HG03558 (cell line): ENCODE measurements around the gene OSTC.
"Not testable (repeated sequence)": the region's sequence is repeated elsewhere in the genome, so short reads cannot be mapped to it uniquely, and the experiment has no call there.

Experiments
- ATAC-seq: cut with Tn5 transposase; IDR thresholded peaks from one replicate; pipeline ENCODE4 v1.9.1; 2021; ENCODE audit warnings: moderate number of reproducible peaks; ENCODE audit not compliant: unreplicated experiment; ENCODE audit errors: extremely low read depth

Gene OSTC

GRCh38 chr4:108709722-108710121 lies 59.3 kb downstream of the OSTC start:
- ATAC-seq: no peak

DNA sequence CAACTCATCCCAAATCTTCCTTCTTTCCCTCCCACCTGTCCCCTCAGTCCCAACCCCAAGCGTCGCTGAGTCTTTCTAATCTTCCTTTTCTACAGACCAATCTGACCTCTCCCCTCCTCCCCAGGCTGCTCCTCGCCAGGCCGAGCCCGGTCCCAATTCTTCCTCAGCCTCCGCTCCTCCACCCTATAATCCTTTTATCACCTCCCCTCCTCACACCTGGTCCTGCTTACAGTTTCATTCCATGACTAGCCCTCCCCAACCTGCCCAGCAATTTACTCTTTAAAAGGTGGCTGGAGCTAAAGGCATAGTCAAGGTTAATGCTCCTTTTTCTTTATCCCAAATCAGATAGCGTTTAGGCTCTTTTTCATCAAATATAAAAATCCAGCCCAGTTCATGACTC lies 60.2 kb downstream of the OSTC start:
- ATAC-seq: not testable (repeated sequence)

GRCh38 chr4:108714880-108715279 lies 64.5 kb downstream of the OSTC start:
- ATAC-seq: no peak

DNA sequence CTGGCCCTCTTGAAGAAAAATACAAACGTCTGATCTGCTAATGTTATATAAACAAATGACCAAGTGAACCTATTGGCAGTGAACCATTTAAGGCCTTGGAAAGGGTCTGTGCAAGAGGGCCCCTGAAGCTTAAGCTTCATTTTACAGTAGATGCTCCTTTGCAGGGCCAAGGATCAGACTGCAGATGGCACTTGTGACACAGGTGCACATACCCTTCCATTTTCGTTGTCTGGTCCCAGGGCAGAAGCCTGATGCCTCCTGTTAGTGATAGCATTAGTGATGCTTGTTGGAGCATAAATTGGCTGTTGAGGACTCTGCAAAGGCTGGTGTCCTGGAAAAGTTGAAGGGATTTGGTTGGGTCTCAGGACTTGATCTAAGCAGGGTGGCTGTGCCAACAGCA lies 65.9 kb downstream of the OSTC start:
- ATAC-seq: no peak

- no peak for ATAC-seq
Observed at GRCh38 chr4:108717386-108717785, 67.0 kb downstream of the OSTC start.
